Inflammatory macrophage treated with lipopolysaccharide for 1 hour (primary cell): Measurements from ENCODE around the gene TAS2R60.
"Not testable (repeated sequence)": the region's sequence is repeated elsewhere in the genome, so short reads cannot be mapped to it uniquely, and the experiment has no call there.

ENCODE experiments used
- DNase-seq, 2 donors: peaks; one replicate each; pipeline ENCODE4 v3.0.0-alpha.2; 2020 to 2022

The TAS2R60 gene

GRCh38 chr7:143444063-143444782, 970 bp downstream of the TAS2R60 start:
- DNase-seq, result no peak

- DNase-seq, result no peak
Measured at GRCh38 chr7:143444785-143445184, 1.5 kb downstream of the TAS2R60 start.

DNA sequence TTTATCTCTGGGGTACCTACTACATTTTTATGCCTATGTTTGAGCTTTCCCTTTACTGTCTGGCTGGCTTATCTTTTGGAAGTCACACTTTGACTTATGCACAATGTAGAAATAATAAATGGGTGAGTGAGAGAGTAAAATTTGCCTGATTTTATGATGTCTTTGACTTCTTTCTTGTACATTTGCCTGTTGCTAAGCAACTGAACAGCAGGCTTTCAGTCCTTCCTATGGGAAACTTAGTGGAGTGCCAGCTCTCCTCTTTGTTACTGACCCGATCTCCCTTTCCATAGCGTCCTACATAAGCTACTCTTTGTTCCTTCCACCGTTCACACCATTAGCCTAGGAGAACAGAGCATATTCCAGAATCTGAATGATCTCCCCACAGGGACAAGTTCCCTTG, 4.2 kb downstream of the TAS2R60 start:
- no peak for DNase-seq

- DNase-seq, result no peak
Measured at GRCh38 chr7:143448429-143448828, 5.2 kb downstream of the TAS2R60 start.

DNA sequence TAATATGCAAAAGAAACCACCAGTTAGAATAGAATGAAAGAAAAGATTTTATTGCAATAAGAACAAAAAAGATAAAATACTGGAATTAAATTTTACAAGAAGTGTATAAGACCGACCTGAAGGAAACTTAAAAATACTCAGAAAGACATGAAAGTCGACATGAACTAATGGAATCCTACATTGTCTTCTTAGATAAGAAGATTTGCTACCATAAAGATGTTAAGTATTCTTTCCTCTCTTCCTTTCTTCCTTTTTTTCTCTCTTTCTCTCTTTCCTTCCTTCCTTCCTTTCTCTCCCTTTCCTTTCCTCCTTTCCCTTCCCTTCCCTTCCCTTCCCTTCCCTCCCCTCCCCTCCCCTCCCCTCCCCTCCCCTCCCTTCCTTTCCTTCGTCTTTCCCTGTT, 6.5 kb downstream of the TAS2R60 start:
- no peak for DNase-seq

GRCh38 chr7:143451122-143451521, 7.9 kb downstream of the TAS2R60 start:
- no peak for DNase-seq

- DNase-seq, result peak; percentile 24 to 77
Measured at GRCh38 chr7:143451746-143452145, 8.5 kb downstream of the TAS2R60 start.

GRCh38 chr7:143452495-143452894, 9.2 kb downstream of the TAS2R60 start:
- peak; percentile 68 to 97 for DNase-seq

DNA sequence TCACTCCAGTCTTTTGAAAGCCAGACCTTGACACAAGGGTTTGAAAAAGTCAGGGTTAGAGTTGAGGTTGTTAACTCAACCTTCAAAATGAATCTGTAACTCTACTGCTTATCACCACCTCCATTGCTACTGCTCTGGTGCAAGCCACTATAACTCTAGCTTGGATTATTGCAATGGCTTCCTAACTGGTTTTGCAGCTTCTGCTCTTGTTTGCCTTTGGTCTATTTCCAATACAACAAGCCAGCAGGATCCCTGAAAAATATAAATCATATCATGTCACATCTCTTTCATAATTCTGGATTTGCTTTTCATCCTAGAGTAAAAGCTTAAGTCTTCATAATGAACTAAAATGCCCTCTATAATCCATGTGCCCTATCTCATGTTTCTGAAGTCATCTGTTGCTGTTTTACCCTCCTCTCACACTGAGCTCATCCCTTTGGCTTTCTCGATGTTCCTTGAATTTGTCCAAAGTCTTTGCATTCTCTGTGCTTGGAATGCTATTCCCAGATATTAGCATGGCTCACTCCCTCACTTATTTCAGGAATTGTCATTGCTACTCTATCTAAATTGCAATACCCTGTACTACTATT, 10.9 kb downstream of the TAS2R60 start:
- peak in 1 of 2 donors; percentile 71 for DNase-seq

DNA sequence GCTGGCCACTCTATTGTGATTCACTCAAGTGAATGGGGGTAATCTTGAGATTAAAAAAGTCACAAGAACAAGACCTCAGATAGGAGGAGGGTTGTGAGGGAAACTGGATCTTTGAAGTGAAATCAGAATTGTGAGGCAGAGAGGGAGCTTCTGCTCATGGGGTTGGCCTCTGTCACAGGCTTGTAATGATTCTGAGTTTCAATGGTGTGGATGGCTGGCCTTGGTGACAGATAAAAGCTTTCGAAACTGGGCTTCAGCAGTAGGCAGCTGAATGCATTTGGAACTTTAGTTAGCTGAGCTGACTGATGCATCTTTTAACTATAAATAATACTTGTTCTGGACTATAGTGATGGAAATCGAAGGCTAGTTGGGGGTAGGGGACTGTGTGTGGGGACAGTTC, 12.2 kb downstream of the TAS2R60 start:
- peak in 1 of 2 donors; percentile 42 for DNase-seq

DNA sequence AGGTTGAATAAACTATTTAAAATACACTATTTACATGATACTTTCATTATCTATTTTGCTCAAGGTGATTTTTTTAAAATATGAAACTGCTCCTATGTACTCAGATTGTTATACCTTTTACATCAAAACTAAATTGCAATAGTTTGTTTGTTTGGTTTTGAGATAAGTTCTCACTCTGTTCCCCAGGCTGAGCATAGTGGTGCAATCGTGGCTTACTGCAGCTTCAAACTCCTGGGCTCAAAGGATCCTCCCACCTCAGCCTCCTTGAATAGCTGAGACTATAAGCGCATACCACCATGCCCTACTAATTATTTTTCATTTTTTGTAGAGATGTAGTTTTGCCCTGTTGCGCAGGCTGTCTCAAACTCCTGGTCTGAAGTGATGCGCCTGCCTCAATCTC, 12.7 kb downstream of the TAS2R60 start:
- no peak for DNase-seq

- no peak for DNase-seq
Measured at GRCh38 chr7:143456992-143457793, 13.9 kb downstream of the TAS2R60 start.

- DNase-seq, result peak; percentile 74 to 85
Measured at GRCh38 chr7:143458263-143458662, 15.0 kb downstream of the TAS2R60 start.

GRCh38 chr7:143458681-143459080, 15.4 kb downstream of the TAS2R60 start:
- DNase-seq, result no peak

GRCh38 chr7:143459359-143459758, 16.1 kb downstream of the TAS2R60 start:
- no peak for DNase-seq

DNA sequence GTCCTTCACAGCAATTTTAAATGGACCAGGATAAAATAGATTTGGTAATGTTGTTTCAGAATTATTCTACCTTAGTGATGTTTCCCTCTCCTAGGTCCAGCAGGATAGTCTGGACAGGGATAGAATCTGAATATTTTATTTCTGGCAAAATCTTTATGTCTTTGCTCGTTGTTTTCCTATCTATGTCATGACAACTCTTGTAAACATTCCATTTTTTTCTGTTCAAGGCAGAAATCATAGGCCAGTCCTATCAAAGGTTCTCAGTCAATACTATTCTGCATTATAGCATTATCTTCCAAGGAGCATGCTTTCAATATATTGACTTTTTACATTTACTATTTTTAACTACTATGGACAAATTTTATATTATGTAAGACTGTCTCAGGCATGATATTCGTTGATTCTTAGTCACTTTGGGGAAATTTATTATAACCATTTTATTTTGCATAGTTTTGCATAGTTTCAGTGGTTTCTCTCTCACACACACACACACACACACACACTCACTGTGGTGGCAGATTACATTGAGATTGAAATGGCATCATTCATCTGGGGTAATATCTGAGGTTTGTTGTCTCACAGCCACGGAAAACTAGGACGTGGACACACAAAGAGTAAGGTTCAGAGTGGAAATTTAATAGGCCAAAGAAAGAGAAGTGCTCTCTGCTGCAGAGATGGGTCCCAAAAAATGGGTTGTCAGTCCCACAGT, 17.2 kb downstream of the TAS2R60 start:
- peak in 1 of 2 donors; percentile 50 for DNase-seq

DNA sequence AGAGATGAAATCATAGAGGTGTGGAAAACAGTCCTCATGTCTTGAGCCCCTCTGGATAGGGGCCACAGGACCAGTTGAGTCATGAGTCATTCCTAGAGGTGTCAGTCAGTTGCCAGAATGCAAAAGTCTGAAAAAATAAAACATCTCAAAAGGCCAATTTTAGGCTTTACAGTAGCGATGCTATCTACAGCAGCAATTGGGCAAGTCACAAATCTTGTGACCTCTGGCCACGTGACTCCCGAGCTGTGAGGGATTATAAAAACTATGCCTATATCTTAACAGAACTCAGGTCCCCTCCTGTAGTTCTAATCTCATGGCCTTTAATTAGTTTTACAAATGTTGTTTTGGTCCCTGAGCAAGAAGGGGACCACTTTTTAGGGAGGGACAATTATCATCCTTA, 18.8 kb downstream of the TAS2R60 start:
- no peak for DNase-seq

GRCh38 chr7:143463556-143463955, 20.3 kb downstream of the TAS2R60 start:
- DNase-seq, result no peak

DNA sequence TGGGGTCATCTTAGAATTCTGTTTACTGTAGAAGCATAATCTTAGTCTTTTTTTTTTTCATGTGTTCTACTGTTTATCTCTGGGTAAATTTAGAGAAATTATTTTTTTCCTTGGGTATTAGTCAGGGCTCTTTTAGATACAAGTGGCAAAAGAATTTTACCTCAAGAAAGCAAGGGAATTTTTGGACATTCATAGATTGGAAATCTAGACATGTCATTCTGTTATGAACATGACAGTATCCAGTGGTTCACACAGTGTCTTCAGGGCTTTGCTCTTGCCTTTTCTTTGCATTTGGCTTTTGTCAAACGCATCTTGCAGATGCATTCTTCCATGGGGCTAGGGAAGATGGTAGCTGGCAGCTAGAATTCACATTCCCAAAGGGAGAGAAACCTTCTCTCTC, 20.7 kb downstream of the TAS2R60 start:
- DNase-seq, result no peak

DNA sequence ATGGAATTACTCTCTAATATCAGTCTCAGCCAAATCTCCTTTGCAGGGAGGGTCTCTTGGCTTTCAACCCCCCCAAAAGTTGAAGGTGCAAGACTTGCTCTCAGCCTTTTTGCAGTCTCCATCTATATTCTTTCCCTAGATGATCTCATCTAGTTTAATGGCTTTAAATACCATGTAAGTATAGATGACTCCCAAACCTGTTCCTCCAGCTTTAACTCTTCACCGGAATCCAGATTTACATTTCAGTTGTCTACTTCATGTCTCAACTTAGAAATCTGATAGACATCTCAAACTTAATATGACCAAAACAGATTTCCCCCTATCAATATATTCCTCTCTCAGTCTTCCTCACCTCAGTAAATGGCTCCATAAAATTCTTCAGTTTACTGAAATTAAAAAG, 24.5 kb downstream of the TAS2R60 start:
- no peak for DNase-seq

- DNase-seq, result not testable (repeated sequence)
Measured at GRCh38 chr7:143472071-143472689, 28.9 kb downstream of the TAS2R60 start.

DNA sequence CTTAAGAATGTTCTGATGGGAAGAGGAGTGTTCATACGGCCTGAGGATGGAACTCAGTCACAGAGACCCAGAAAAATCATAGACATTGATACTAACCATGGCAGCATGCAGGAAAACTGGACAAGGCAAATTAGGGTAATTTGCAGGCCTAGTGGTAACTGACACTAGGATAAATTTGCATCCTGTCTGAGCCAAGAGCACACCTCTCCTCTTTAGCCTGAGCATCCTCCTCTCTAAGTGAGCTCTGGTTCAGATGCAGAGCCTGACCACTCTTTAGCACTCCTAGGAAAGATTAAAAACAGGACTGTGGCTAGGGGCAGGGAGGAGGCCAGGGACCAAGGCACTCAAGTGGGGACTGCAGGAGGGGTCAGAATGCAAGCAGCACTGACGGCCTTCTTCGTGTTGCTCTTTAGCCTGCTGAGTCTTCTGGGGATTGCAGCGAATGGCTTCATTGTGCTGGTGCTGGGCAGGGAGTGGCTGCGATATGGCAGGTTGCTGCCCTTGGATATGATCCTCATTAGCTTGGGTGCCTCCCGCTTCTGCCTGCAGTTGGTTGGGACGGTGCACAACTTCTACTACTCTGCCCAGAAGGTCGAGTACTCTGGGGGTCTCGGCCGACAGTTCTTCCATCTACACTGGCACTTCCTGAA, 34.4 kb downstream of the TAS2R60 start, which contains the start of gene TAS2R41:
TSS of gene TAS2R41 (plus strand) at position 373 of the 650 bp plus-strand sequence. CDS start at position 373, 0 bp downstream.
- DNase-seq, result no peak
